Pancreas (tissue), 10 donors: ENCODE data around the gene RNF150. TPM values are rescaled to one million over a fixed set of nuclear protein-coding genes. Genes with fewer than 3 reads are reported as not detected.

Experiments
- ATAC-seq, 4 donors: fragments of 200-7000 bp; cut with Tn5 transposase; one replicate each; pipeline versions ENCODE4 v1.8.0 to v1.9.1; 2020; ENCODE audit warnings: mild to moderate bottlenecking in 4 of 4, moderate library complexity in 4 of 4
- DNase-seq, 6 donors: peaks; one replicate each; pipeline ENCODE4 v3.0.0-alpha.2; 2020
- FAIRE-seq: peaks from 2 replicates; lab custom pipeline; 2012; peaks lifted over from hg19 to GRCh38; lab: Jason Lieb, UNC
- H3K27ac ChIP-seq, 4 donors: fragments of 200-600 bp; sonication (generic); 1 replicate in 3 of 4; 2 replicates in 1 of 4; pipeline versions ENCODE4 v1.5.0 to v1.8.0; 2020
- H3K27me3 ChIP-seq, 4 donors: fragments of 200-600 bp; one replicate each; pipeline ENCODE4 v1.8.0; 2021
- H3K36me3 ChIP-seq, 3 donors: fragments of 200-600 bp; sonication (generic) in 1 of 3; one replicate each; pipeline versions ENCODE4 v1.5.0 to v1.8.0; 2020 to 2021
- H3K4me1 ChIP-seq, 3 donors: fragments of 200-600 bp; one replicate each; pipeline ENCODE4 v1.8.0; 2021
- H3K4me3 ChIP-seq, 4 donors: fragments of 200-600 bp; sonication (generic) in 2 of 4; one replicate each; pipeline versions ENCODE4 v1.5.0 to v1.8.0; 2020 to 2021
- H3K9me3 ChIP-seq, 4 donors: fragments of 200-600 bp; one replicate each; pipeline ENCODE4 v1.8.0; 2021
- WGBS, 2 donors: extraction: QIAGEN DNeasy Blood & Tissue Kit; methylation state at CpG; one replicate each; pipeline ENCODE4 v1.1.7; 2013; 5-methylcytosine and 5-hydroxymethylcytosine counted together
- intact Hi-C, 3 donors: fragments of 100-400 bp; cut with DNase I; formaldehyde crosslinking; loops; one replicate each; pipeline versions ENCODE4 v1.11.1 to v1.14.2; 2022
- polyA plus RNA-seq, 2 donors: library from polyadenylated mRNA; stranded (reverse); fragments of 200-250 nt; gene quantifications; one replicate each; pipeline ENCODE4 v1.2.3, GENCODE V29; 2013
- total RNA-seq, 6 donors: library from RNA; stranded (reverse); fragmentation: NEBNext Ultra II Directional in 4 of 6; extraction: Animal tissue kit (Norgen Biotek cat#: 25700) in 4 of 6; gene quantifications; one replicate each; pipeline versions ENCODE4 v1.2.1 to v1.2.4, GENCODE V29; 2021 to 2023
- TF ChIP-seq, protein P1 (sequence below), 4 donors: fragments of 200-600 bp; sonication (generic) in 3 of 4; IDR thresholded peaks; one replicate each; pipeline versions ENCODE4 v1.5.0 to v1.8.0; 2021; ENCODE audit warnings: antibody characterized with exemption in 4 of 4
- donor health status: healthy with polysubstance abuse.
- donor health status: DM: no; HTN: no; CAD: no; lungs with moderate emphysema.
- donor health status: DM: no; HTN: no; CAD: no.
- donor health status: control.
- donor health status: control.
- donor health status: Bipolar disorder and iron deficiency.
- donor health status: DM: yes; HTN: yes; CAD: no.
- donor health status: DM: no; HTN: no; CAD: no.
- donor health status: DM: no; HTN: no; CAD: no.
- donor health status: DM: yes; HTN: yes; CAD: no.

RNF150 gene
- total and polyA plus RNA-seq, 8 donors: 0.53 to 4.1 (median 2.5) TPM

DNA sequence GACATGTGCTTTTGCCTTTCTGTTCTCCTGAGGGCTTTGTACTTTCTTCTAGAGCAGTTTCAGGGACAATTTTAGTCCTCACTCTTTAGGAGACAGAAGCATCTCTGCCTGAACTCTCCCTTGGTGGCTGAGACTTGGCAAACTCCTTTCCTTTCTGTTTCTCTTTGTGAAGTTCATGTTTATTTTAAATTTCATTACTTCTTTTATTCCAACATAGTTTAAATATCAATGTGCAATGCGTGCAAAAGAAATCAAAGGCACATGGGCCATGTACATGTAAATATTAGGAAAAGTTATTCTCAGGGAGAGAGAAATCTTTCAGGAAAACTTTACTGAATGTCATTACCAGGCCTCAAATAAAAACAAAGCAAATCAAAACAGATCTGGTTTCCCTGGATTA is 177.6 kb downstream of the RNF150 start:
- Histone ChIP-seq H3K4me3 (no peak overlapping the region), H3K9me3 (no peaks in the 10 kb centered on the region), H3K4me1 (no peaks in the 10 kb centered on the region), H3K27me3 (no peaks in the 10 kb centered on the region), H3K27ac (no peak overlapping the region), H3K36me3 (no peaks in the 10 kb centered on the region)
- ATAC-seq (no peak), FAIRE-seq (peak; percentile 37), DNase-seq (no peak)
- intact Hi-C loops: no loop called here
- TF ChIP-seq, protein P1, sequence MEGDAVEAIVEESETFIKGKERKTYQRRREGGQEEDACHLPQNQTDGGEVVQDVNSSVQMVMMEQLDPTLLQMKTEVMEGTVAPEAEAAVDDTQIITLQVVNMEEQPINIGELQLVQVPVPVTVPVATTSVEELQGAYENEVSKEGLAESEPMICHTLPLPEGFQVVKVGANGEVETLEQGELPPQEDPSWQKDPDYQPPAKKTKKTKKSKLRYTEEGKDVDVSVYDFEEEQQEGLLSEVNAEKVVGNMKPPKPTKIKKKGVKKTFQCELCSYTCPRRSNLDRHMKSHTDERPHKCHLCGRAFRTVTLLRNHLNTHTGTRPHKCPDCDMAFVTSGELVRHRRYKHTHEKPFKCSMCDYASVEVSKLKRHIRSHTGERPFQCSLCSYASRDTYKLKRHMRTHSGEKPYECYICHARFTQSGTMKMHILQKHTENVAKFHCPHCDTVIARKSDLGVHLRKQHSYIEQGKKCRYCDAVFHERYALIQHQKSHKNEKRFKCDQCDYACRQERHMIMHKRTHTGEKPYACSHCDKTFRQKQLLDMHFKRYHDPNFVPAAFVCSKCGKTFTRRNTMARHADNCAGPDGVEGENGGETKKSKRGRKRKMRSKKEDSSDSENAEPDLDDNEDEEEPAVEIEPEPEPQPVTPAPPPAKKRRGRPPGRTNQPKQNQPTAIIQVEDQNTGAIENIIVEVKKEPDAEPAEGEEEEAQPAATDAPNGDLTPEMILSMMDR (IDR thresholded peaks at IDR 0.05): no peak
- 68 to 85% methylated on average over 1 of the region's 1 CpG for whole genome bisulfite sequencing, 2 donors

DNA sequence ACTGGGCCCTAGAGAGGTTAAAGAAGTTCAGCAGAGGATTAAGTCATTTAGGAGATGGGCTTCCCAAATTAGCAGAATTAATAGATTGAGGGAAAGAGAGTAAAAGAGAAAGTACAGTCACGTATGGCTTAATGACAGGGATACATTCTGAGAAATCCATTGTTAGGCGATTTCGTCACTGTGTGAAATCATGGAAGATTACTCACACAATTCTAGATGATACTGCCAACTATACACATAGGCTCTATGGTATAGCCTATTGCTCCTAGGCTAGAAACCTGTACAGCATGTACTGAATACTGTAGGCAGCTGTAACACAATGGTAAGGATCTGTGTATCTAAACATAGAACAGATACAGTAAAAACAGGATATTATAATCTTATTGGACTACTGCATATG is 180.6 kb downstream of the RNF150 start:
- H3K36me3 ChIP-seq: no peaks in the 10 kb centered on the region
- intact Hi-C loops: no loop called here
- H3K4me3 ChIP-seq: no peak overlapping the region
- FAIRE-seq: no peak
- DNase-seq: no peak
- 87 to 88% methylated on average over 3 of the region's 3 CpGs for WGBS, 2 donors
- no peaks in the 10 kb centered on the region for H3K4me1 ChIP-seq
- no peaks in the 10 kb centered on the region for H3K9me3 ChIP-seq
- ATAC-seq: no peak
- H3K27ac ChIP-seq: no peak overlapping the region
- TF ChIP-seq, protein P1 (IDR thresholded peaks at IDR 0.05): no peak
- no peaks in the 10 kb centered on the region for H3K27me3 ChIP-seq

DNA sequence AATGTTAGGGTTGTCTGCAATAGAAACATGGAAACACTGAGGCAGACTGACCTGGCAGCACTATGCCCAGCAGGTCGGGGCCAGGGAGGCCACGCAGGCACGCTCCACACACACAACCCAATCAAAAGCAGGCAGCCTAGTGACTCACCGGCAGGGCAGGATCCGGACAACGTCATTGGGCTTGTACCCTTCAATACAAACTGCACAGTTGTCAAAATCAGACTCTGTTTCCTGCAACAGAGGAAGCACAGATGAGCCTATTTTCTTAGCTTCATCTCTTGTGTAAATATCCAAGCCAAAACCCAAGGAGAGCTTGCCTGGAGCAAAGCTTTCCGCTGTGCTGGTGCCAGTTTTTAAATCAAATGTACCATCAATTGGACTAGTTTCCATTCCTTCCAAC is 185.8 kb downstream of the RNF150 start:
- Histone ChIP-seq H3K4me1 (no peaks in the 10 kb centered on the region), H3K4me3 (no peak overlapping the region), H3K36me3 (no peaks in the 10 kb centered on the region), H3K27me3 (no peaks in the 10 kb centered on the region), H3K9me3 (no peaks in the 10 kb centered on the region), H3K27ac (no peak overlapping the region)
- intact Hi-C loops: no loop called here
- ATAC-seq (peak in 2 of 4 donors; percentile 74 to 77), DNase-seq (no peak), FAIRE-seq (no peak)
- 72 to 83% methylated on average over 7 of the region's 7 CpGs for WGBS, 2 donors
- TF ChIP-seq, protein P1 (IDR thresholded peaks at IDR 0.05): no peak

DNA sequence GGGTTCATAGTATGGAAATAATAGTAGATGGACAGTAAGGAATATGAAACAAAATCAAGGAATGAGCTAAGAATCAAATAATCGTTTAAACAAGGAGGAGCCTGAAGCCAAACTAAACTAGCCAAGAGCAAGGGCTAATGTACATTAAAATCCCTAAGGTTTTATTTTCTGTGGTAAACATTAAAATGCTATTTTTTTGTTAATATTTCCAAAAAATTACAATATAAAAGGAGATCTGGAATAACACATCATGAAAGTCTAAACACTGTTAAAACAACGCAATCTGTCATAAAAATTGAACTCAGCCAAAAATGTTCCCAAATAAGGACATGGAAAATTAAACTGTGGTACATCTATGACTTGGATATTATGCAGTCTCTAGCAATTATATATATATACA is 188.2 kb downstream of the RNF150 start:
- TF ChIP-seq, protein P1 (IDR thresholded peaks at IDR 0.05): no peak
- DNase-seq (no peak), ATAC-seq (no peak), FAIRE-seq (no peak)
- 78 to 82% methylated on average over 2 of the region's 2 CpGs for WGBS, 2 donors
- Histone ChIP-seq H3K4me1 (no peaks in the 10 kb centered on the region), H3K36me3 (no peaks in the 10 kb centered on the region), H3K27me3 (no peaks in the 10 kb centered on the region), H3K9me3 (no peaks in the 10 kb centered on the region), H3K27ac (no peak overlapping the region), H3K4me3 (no peak overlapping the region)
- intact Hi-C loops: no loop called here

DNA sequence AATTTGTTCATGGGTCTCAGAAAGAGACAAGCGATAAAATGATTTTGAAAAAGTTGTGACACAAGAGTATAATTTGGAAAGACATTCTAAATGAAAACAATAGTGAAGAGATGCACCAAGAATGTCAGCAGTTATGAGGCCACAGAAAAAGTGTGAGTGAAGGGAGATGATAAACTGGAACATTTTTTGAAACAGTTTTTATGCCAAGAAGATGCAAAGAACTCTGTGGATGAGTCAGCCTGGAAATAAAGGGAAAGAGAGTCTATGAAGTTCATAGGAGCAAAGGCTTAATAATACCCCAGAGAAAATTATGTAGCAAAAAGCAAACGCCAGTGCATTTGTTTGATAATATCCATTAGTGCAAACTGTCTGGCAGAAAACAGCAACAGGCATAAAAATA is 188.7 kb downstream of the RNF150 start:
- Histone ChIP-seq H3K4me3 (no peak overlapping the region), H3K27ac (no peak overlapping the region), H3K9me3 (no peaks in the 10 kb centered on the region), H3K4me1 (no peaks in the 10 kb centered on the region), H3K36me3 (no peaks in the 10 kb centered on the region), H3K27me3 (no peaks in the 10 kb centered on the region)
- TF ChIP-seq, protein P1 (IDR thresholded peaks at IDR 0.05): no peak
- intact Hi-C loops: no loop called here
- DNase-seq (no peak), ATAC-seq (no peak), FAIRE-seq (peak; percentile 29)
- WGBS, 2 donors: 69 to 71% methylated on average over 2 of the region's 2 CpGs
